Activated gamma-delta T cell treated with anti-CD3 and anti-CD28 coated beads, Interleukin-2, amount 50 U/mL, for 16 hours (primary cell): Measurements from ENCODE around the gene TMEM253.
A peak's percentile ranks its signal among the peaks of the same experiment; 100 is the strongest.

Source experiments
- DNase-seq: peaks from one replicate; pipeline ENCODE4 v3.0.0-alpha.2; 2020; ENCODE audit warnings: low read depth

The TMEM253 gene

DNA sequence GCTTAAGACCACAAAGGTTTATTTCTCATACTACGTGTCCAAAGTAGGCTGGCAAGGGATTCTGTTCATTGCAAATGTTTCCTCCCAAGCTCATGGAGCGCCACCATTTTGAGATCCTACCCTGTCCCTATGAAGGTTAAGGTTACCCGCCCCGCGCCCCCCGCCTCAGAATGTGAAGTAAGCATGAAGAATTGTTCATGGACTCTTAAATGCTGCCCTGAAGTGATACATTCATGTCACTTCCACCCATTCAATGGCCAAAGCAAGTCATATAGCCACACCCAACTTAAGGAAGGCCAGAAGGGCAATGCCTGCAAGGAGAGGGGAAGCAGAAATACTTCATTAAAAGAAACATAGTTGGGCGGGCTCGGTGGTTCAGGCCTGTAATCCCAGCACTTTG, 4.2 kb downstream of the TMEM253 start:
- DNase-seq, result no peak

GRCh38 chr14:21106176-21106497, 5.3 kb downstream of the TMEM253 start:
- no peak for DNase-seq

GRCh38 chr14:21106498-21107282, 5.8 kb downstream of the TMEM253 start:
- DNase-seq, result peak; percentile 66

DNA sequence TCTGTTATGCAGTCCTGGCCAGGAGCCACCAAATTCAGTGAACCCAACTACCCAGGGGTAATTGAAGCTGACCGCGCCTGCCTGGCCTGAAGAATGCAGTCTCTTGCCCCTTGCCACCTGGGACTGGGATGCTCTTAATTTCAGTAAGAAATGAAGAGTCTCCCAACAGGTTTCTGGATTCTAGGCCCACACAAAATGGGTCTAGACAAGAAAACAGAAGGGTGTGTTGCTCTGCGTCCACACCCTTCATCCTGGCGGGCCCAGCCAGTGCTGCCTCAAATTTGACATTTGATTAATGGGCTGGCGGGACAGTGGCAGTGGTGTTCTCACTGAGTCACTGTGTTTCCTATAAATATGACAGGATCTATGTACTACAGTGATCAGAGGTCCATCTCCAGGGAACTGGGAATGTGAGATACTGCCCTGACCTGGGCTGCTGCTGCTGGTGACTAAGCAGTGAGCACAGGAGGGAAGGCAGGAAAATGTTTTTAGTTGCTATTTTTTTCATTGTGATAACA, 6.5 kb downstream of the TMEM253 start:
- DNase-seq, result no peak

DNA sequence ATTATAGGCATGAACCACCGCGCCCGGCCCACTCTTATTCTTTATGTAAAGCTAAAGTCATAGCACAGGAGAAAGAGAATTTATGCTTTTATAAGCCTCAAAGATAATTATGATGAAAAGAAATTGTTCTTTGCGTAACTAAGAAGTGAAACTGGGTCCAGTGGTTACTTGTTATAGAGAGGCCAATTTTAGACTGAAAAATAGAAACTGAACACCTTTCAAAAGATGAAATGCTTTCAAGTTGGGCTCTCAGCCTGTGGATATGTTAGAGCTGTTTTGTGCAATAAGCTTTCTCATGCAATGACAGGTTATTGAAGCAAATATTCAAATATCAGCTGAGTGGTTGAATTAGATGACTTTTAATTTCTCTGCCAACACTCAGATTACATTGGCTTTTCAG, 7.9 kb downstream of the TMEM253 start:
- no peak for DNase-seq

DNA sequence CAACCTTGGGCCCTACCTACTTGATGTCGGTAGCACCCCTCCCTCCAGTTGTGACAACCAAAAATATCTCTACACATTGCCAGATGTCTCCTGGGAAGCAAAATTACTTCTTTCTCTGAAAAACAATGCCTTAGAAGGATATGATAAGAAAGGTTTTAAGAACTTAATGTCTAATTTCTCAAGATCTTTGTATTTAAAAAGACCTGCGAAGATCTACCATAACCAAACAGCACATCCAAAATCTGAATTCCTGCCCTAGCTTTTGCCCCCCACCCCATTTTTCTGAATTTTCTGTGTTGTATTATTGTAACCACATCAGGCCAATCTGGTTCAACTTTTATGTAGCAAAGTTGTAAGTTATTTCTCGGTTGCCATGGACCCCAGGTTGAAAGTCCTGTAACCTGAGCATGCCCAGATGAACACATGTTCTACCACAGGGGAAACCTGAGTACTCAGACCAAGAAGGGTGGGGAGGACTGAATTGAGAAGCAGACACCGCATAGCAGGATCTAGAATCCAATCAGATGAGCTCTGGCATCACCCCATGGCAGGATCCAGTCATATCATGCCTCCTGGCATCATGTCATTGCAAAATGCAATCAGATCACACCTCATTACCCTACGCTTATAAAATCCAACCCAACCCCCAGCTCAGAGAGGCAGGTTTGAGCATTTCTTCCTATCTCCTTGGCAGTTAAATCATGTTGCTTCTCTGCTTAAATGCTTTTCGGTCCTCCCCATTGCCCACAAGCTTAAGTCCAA, 8.7 kb downstream of the TMEM253 start:
- no peak for DNase-seq

DNA sequence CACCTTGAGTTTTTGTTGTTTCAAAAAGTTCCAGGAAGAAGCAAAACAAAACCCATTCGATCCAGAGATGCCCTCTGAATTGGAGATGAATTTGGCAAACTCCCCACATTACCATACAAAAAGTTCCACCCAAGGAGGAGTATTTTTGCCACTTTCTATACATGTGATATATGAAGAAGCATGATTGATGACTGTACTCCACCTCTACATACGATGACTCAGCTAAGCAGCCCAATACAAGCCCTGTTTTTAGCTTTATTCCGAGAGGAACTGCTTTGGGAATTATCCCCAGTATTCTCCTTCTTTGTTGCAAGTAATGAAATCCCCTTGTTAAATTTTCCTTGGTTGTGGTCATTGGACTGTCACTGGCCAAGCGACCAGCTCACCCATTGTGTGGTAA, 11.4 kb downstream of the TMEM253 start:
- DNase-seq, result no peak

- DNase-seq, result no peak
Measured at GRCh38 chr14:21113369-21113768, 12.5 kb downstream of the TMEM253 start.

DNA sequence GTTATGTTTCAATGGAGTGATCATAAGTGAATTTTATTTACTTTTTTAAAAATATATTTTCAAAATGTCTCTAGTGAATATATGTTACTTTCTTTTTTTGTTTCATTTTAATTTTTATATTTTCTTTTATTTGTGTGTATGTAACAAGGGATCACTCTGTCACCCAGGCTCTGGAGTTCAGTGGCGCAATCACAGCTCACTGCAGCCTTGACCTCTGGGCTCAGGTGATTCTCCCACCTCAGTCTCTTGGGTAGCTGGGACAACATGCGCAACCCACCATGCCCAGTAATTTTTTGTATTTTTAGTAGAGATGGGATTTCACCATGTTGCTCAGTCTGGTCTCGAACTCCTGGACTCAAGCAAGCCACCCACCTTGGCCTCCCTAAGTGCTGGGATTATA, 18.1 kb downstream of the TMEM253 start:
- no peak for DNase-seq

DNA sequence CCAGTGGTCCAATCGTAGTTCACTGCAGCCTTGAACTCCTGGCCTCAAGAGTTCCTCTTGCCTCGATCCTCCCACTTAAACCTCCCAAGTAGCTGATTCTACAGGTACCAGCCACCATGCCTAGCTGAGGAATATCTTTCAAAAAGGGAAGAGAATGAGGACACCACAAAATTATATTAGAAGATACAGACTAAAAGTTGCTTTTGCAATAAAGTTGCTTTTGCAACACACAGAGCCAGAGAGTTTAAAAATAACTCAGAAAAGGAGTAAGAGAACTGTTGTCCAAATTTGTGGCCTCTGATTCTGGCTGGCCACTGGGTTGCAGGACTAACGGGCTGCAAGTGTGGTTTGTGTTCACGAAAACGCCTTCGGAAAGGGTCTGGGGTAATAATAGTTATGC, 19.8 kb downstream of the TMEM253 start:
- DNase-seq, result no peak

- no peak for DNase-seq
Measured at GRCh38 chr14:21121122-21121521, 20.3 kb downstream of the TMEM253 start.

DNA sequence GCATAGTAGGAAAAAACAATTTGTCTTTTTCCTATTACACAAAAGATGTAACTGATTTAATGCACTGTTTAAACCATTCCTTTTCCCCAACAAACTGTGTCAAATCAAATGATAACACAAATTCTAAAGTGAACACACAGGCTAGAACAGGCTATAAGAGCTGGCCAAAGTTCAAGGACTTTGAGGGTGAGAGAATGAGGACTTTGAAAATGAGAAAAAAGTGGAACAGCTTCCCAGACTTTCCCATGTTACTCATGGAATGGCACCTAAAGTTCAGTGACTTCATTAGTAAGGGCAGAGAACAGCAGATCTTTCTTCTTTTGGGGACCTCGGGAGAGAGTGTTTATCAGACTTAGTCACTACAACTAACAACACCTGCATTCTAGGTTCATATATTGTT, 22.6 kb downstream of the TMEM253 start:
- DNase-seq, result no peak

GRCh38 chr14:21133901-21134300, 33.0 kb downstream of the TMEM253 start:
- DNase-seq, result no peak

DNA sequence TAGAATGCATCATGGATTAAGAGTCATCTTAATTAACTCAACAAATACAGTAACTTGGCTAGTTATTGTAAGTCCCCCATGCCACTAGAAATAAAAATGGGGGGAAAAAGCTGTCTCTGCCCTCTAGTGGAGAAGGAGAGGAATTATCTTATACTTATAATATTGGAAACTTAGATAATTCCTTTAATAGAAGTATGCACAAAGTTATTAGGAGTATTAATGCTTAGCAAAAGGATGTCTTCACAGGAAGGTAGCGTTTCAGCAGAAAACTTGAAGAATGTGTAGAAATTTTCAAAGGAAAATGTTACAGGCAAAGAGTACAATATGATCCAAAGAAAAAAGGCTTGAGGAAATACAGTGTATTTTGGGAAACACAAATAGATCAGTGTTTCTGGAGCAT, 35.2 kb downstream of the TMEM253 start:
- DNase-seq, result no peak

DNA sequence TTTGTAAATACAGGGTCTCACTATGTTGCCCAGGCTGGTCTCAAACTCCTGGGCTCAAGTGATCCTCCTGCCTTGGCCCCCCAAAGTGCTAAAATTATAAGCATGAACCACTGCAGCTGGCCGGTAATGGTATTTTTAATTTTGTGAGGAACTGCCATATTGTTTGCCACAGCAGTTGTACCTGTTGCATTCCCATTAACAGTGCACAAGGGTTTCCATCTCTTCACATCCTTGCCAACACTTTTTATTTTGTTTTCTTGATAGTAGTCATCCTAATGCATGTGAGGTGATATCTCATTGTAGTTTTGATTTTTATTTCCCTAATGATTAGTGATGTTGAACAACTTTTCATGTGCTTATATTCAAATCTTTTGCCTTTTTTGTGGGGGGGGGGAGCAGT, 41.5 kb downstream of the TMEM253 start:
- DNase-seq, result no peak

DNA sequence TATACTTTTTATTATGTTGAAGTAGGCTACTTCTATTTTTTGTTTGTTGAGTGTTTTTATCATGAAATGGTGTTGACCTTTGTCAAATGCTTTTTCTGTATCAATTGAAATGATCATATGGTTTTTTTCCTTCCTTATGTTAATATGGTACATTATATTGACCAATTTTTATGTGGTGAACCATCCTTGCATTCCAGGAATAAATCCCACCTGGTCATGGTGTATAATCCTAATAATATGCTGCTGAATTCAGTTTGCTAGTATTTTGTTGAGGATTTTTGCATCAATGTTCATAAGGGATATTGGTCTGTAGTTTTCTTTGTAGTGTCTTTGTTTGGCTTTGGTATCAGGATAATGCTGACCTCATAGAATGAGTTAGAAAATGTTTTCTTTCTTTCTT, 44.6 kb downstream of the TMEM253 start:
- DNase-seq, result no peak

GRCh38 chr14:21149641-21150367, 48.9 kb downstream of the TMEM253 start:
- DNase-seq, result no peak
